A673 (cell line): ENCODE results near the gene KIR3DL1. TPM values are rescaled to one million over a fixed set of nuclear protein-coding genes. Genes with fewer than 3 reads are reported as not detected.
"Not testable (repeated sequence)": the region's sequence is repeated elsewhere in the genome, so short reads cannot be mapped to it uniquely, and the experiment has no call there.

Source experiments
- BruUV-seq: library from RNA; stranded (reverse); fragments of 400-500 nt; replicated peaks from 2 replicates; lab custom pipeline; 2021; lab: Mats Ljungman, UMichigan
- CTCF ChIA-PET: fragments of 300-600 bp; sonication (Branson Sonifier 250); formaldehyde crosslinking; loops from one replicate; lab custom pipeline; 2022; ENCODE audit warnings: antibody characterized with exemption; lab: Charles Lee
- POLR2A ChIA-PET: fragments of 300-600 bp; sonication (Branson Sonifier 250); formaldehyde crosslinking; loops from one replicate; lab custom pipeline; 2022; ENCODE audit warnings: antibody characterized with exemption; ENCODE audit not compliant: low non-redundant PET; lab: Charles Lee
- DNase-seq: peaks from one replicate; pipeline ENCODE4 v3.0.0-alpha.2; 2015; ENCODE audit warnings: low spot score
- H3K27ac ChIP-seq: fragments of 200-600 bp; sonication (generic); 2 replicates; pipeline ENCODE4 v1.5.1; 2016; ENCODE audit warnings: mixed run types, low read depth, mild to moderate bottlenecking, mixed read lengths, antibody characterized with exemption, low read length; ENCODE audit not compliant: poor library complexity, severe bottlenecking
- H3K27me3 ChIP-seq: fragments of 200-600 bp; sonication (generic); replicated peaks from 2 replicates; pipeline ENCODE4 v1.6.1; 2017; ENCODE audit warnings: mixed run types, low read depth, mild to moderate bottlenecking, mixed read lengths, antibody characterized with exemption, low read length; ENCODE audit not compliant: insufficient read depth, poor library complexity
- H3K36me3 ChIP-seq: fragments of 200-600 bp; sonication (generic); 2 replicates; pipeline ENCODE4 v1.6.1; 2016; ENCODE audit warnings: mixed run types, mild to moderate bottlenecking, mixed read lengths, antibody characterized with exemption, low read length; ENCODE audit not compliant: insufficient read depth, poor library complexity, severe bottlenecking
- H3K4me1 ChIP-seq: fragments of 200-600 bp; sonication (generic); 2 replicates; pipeline ENCODE4 v1.6.1; 2017; ENCODE audit warnings: mixed run types, mild to moderate bottlenecking, mixed read lengths, antibody characterized with exemption, low read length; ENCODE audit not compliant: insufficient read depth, poor library complexity, severe bottlenecking
- H3K4me3 ChIP-seq: fragments of 200-600 bp; sonication (generic); 2 replicates; pipeline ENCODE4 v1.5.1; 2016; ENCODE audit warnings: low read depth, mixed run types, mild to moderate bottlenecking, mixed read lengths, low read length; ENCODE audit not compliant: poor library complexity, severe bottlenecking
- H3K9me3 ChIP-seq: fragments of 200-600 bp; sonication (generic); 2 replicates; pipeline ENCODE4 v1.6.1; 2016; ENCODE audit warnings: mixed run types, low read depth, mild to moderate bottlenecking, mixed read lengths, antibody characterized with exemption, low read length; ENCODE audit not compliant: poor library complexity, severe bottlenecking
- EZH2 ChIP-seq: fragments of 200-600 bp; sonication (generic); IDR thresholded peaks from 2 replicates; pipeline ENCODE4 v1.6.1; 2017; ENCODE audit warnings: borderline replicate concordance, low read depth, mild to moderate bottlenecking, mixed read lengths, antibody characterized with exemption, low read length; ENCODE audit not compliant: poor library complexity, severe bottlenecking
- intact Hi-C: fragments of 100-400 bp; cut with micrococcal nuclease; formaldehyde crosslinking; loops from one replicate; pipeline ENCODE4 v1.10.0; 2022; ENCODE audit not compliant: unreplicated experiment
- total RNA-seq: library from RNA; stranded (reverse); gene quantifications from 2 replicates; pipeline ENCODE4 v1.2.3, GENCODE V29; 2021
- TF ChIP-seq, protein P1 (sequence below): fragments of 300-800, 200-600 bp; sonication (generic); conservative IDR thresholded peaks from 2 replicates; pipeline ENCODE4 v1.5.1; 2017; ENCODE audit warnings: low read depth, mild to moderate bottlenecking, antibody characterized with exemption, low read length, moderate library complexity, mixed read lengths

KIR3DL1 gene
- total RNA-seq, 1 experiment from 2014 or later, result not detected

DNA sequence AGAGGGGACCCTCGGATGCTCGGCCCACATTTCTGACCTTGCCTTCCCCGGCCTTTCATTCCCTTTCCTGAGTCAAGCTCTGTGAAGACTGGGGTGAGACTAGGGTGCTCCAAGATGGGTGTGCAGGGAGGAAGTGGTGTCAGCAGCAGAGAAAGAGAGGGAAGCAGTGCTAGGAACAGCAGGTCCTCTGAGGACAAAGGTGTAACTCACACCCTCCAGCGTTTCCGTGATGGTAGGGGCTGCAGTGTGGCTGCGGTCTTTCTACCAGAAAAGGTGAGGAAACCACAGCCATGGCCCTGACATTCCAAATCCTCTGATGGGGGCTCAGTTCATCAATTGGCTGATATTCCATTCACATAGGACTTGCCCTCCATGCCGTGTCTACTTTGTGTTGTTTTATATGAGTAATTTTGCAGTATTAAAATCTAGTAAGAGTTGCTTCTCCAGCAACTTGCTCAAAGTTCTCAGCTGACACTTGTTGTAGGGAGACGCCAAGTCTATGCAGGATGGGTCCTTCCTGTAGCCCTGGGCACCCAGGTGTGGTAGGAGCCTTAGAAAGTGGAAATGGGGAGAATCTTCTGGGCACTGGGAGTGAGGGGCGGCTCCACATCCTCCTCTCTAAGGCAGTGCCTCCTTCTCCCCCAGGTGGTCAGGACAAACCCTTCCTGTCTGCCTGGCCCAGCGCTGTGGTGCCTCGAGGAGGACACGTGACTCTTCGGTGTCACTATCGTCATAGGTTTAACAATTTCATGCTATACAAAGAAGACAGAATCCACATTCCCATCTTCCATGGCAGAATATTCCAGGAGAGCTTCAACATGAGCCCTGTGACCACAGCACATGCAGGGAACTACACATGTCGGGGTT, 1.6 kb downstream of the KIR3DL1 start:
- intact Hi-C loops, result no loop called here
- ChIA-PET CTCF (no interaction called here), POLR2A (no interaction called here)
- Histone ChIP-seq H3K27me3 (no peaks in the 10 kb centered on the region), H3K4me3 (no peak overlapping the region), H3K9me3 (no peaks in the 10 kb centered on the region), H3K27ac (no peak overlapping the region), H3K36me3 (no peaks in the 10 kb centered on the region), H3K4me1 (no peaks in the 10 kb centered on the region)
- DNase-seq, result no peak
- BruUV-seq, result no TSS peak
- TF ChIP-seq EZH2, result no peak
- TF ChIP-seq, protein P1, sequence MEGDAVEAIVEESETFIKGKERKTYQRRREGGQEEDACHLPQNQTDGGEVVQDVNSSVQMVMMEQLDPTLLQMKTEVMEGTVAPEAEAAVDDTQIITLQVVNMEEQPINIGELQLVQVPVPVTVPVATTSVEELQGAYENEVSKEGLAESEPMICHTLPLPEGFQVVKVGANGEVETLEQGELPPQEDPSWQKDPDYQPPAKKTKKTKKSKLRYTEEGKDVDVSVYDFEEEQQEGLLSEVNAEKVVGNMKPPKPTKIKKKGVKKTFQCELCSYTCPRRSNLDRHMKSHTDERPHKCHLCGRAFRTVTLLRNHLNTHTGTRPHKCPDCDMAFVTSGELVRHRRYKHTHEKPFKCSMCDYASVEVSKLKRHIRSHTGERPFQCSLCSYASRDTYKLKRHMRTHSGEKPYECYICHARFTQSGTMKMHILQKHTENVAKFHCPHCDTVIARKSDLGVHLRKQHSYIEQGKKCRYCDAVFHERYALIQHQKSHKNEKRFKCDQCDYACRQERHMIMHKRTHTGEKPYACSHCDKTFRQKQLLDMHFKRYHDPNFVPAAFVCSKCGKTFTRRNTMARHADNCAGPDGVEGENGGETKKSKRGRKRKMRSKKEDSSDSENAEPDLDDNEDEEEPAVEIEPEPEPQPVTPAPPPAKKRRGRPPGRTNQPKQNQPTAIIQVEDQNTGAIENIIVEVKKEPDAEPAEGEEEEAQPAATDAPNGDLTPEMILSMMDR, result no peak

DNA sequence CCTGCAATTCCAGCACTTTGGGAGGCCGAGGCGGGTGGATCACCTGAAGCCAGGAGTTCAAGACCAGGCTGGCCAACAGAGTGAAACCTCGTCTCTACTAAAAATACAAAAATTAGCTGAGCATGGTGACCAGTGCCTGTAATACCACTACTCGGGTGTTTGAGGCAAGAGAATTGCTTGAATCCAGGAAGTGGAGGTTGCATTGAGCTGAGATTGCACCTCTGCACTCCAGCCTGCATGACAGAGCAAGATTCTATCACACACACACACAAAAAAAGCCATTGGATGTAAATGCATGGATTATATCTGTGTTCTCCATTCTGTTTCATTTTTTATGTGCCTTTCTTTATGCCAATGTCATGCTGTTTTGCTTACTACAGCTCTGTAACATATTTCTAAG, 8.1 kb downstream of the KIR3DL1 start:
- H3K4me3 ChIP-seq, DNase-seq, H3K27ac ChIP-seq, H3K27me3 ChIP-seq, H3K4me1 ChIP-seq, H3K36me3 ChIP-seq, H3K9me3 ChIP-seq, intact Hi-C loops, BruUV-seq, CTCF ChIA-PET, POLR2A ChIA-PET: not testable (repeated sequence)

DNA sequence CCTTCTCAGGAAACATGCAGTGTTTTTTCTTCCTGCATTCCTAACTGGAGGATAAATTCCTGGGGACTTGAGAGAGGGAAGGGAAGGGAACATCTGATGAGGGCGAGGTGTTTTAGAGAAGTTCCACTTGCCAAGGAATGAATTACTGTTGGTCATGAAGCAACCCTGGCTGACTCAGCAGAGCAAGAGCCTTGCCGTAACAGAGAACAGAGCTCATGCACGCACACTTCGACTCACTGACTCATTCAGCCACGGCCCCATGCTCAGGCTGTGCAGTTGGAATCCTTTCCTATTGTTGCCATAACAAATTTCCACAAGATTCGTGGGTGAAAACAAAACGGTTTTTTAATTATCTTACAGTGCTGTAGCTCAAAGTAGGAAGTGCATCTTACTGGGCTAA, 9.1 kb downstream of the KIR3DL1 start:
- H3K36me3 ChIP-seq, H3K4me3 ChIP-seq, H3K27ac ChIP-seq, POLR2A ChIA-PET, CTCF ChIA-PET, H3K27me3 ChIP-seq, BruUV-seq, H3K9me3 ChIP-seq, H3K4me1 ChIP-seq, intact Hi-C loops, DNase-seq: not testable (repeated sequence)

DNA sequence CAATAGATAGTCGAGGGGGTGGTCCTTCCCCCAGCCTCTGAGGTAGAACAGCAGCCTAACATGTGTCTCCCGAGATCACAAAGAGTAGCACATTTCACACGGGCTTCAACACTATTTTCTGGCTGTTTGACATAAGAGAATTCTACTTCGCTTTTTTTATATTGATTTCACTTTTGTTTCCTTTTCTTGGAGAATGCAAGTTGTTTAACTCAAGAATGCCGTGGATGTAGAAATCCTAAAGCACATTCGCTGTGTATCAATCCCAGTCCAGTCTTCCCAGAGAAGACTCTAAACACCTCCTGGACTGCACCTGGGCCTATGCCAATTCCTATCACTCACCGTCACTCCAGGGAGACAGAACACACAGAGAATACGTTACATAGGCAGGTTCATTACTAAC, 11.8 kb downstream of the KIR3DL1 start:
- H3K4me3 ChIP-seq, CTCF ChIA-PET, BruUV-seq, DNase-seq, H3K9me3 ChIP-seq, H3K4me1 ChIP-seq, intact Hi-C loops, POLR2A ChIA-PET, H3K27ac ChIP-seq, H3K36me3 ChIP-seq, H3K27me3 ChIP-seq: not testable (repeated sequence)

DNA sequence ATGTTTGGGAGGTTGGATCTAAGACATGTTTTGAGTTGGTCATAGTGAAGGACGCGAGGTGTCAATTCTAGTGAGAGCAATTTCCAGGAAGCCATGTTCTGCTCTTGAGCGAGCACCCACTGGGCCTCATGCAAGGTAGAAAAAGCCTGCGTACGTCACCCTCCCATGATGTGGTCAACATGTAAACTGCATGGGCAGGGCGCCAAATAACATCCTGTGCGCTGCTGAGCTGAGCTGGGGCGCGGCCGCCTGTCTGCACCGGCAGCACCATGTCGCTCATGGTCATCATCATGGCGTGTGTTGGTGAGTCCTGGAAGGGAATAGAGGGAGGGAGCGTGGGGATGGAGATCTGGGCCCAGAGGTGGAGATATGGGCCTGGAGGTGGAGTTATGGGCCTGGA, 16.2 kb downstream of the KIR3DL1 start, which contains the start of gene KIR2DS4:
Gene KIR2DS4, plus strand, starts transcription at position 181 of the 400 bp plus-strand sequence.
- intact Hi-C loops, H3K4me1 ChIP-seq, H3K27me3 ChIP-seq: not testable (repeated sequence)

DNA sequence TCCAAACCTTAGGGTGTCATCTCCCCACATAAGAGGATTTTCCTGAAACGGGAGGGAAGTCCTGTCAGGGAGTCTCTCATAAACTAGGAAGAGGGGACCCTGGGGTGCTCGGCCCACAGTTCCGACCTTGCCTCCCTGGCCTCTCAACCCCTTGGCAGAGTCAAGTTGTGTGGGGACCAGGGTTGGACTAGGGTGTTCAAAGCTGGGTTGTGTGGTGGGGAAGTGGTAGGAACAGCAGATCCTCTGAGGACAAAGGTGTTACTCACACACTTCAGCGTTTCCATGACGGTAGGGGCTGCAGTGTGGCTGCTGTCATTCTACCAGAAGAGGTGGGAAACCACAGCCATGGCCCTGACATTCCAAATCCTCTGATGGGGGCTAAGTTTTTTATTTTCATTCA, 18.9 kb downstream of the KIR3DL1 start:
- H3K9me3 ChIP-seq, H3K4me1 ChIP-seq, H3K4me3 ChIP-seq, DNase-seq, POLR2A ChIA-PET, H3K36me3 ChIP-seq, intact Hi-C loops, H3K27me3 ChIP-seq, CTCF ChIA-PET, H3K27ac ChIP-seq, BruUV-seq: not testable (repeated sequence)

More for the DNA sequence above, 16.2 kb downstream of the KIR3DL1 start, which contains the start of gene KIR2DS4:
- POLR2A ChIA-PET, H3K4me3 ChIP-seq, BruUV-seq, H3K27ac ChIP-seq, CTCF ChIA-PET, H3K9me3 ChIP-seq, DNase-seq, H3K36me3 ChIP-seq: not testable (repeated sequence)
